T-helper 1 cell treated with Interleukin-12 subunit alpha and Interleukin-12 subunit beta and Interleukin-4 antibody, amounts not matched to agents 30 μg/mL and 1 μg/mL, for 36 hours (primary cell): ENCODE results near the gene LRRC27.

Experiments used
- H3K27ac Mint-ChIP-seq: one replicate; pipeline ENCODE4 v1.8.0; 2021; ENCODE audit warnings: mild to moderate bottlenecking, mixed read lengths
- H3K27me3 Mint-ChIP-seq: one replicate; pipeline ENCODE4 v1.8.0; 2021; ENCODE audit warnings: low read depth, mixed read lengths
- H3K36me3 Mint-ChIP-seq: one replicate; pipeline ENCODE4 v1.8.0; 2021; ENCODE audit warnings: low read depth, mixed read lengths
- H3K4me1 Mint-ChIP-seq: one replicate; pipeline ENCODE4 v1.8.0; 2021; ENCODE audit warnings: low read depth, mixed read lengths
- H3K4me3 Mint-ChIP-seq: one replicate; pipeline ENCODE4 v1.8.0; 2021; ENCODE audit warnings: mild to moderate bottlenecking, moderate library complexity, mixed read lengths
- H3K9me3 Mint-ChIP-seq: one replicate; pipeline ENCODE4 v1.8.0; 2021; ENCODE audit warnings: mixed read lengths

Gene LRRC27

DNA sequence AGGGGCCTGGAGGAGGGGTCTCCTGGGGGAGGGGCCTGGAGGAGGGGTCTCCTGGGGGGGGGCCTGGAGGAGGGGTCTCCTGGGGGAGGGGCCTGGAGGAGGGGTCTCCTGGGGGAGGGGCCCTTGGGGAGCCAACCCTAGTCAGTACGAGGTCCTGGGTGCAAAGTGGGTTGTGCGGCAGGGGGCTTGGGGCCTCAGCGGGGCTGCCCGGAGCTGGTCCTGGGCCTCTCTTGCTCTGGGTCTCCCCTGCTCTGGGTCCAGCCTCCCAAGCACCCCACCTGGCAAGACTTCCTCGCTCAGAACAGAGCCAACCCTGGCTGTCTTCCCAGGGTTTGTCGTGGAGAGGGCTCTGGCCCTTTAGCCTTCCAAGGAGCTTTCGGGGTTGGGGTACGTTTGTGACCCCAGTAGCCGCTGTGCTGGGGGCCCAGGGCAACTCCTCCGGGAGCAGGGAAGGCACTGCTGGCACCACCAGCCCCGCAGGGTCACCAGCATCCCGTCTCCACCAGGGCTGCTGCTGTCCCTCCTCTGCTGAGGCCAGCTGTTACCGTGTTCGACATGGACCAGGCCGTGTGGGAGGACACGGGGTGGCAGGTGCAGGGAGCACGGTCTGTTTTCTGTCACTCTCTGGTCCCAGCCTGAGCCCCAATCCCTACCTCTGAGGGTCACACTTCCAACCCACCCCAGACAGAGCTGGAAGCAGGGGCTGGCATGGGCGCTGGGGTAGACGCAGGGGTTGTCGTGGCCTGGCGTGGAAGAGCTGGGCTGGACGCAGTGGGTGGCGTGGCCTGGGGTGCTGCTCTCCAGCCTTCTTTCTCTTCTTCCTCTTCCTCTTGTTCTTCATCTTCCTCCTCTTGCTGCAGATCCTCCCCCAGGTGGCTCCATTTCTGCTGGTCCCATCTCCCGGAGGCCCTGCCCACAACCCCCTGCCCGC, 87.8 kb downstream of the LRRC27 start:
- Mint-ChIP-seq H3K4me3 (no peak overlapping the region), H3K9me3 (no peaks in the 10 kb centered on the region), H3K27me3 (no peaks in the 10 kb centered on the region), H3K36me3 (peaks cover 7% of the 10 kb centered on the region), H3K27ac (no peak overlapping the region), H3K4me1 (peaks cover 8% of the 10 kb centered on the region)

GRCh38 chr10:132420469-132420980, 88.5 kb downstream of the LRRC27 start:
- H3K36me3 Mint-ChIP-seq: peaks cover under 1% of the 10 kb centered on the region
- no peak overlapping the region for H3K27ac Mint-ChIP-seq
- H3K9me3 Mint-ChIP-seq: no peaks in the 10 kb centered on the region
- peaks cover 6% of the 10 kb centered on the region for H3K4me1 Mint-ChIP-seq
- H3K4me3 Mint-ChIP-seq: no peak overlapping the region
- no peaks in the 10 kb centered on the region for H3K27me3 Mint-ChIP-seq

GRCh38 chr10:132420981-132421846, 89.2 kb downstream of the LRRC27 start:
- peaks cover 6% of the 10 kb centered on the region for H3K4me1 Mint-ChIP-seq
- H3K4me3 Mint-ChIP-seq: no peak overlapping the region

GRCh38 chr10:132421847-132422751, 90.1 kb downstream of the LRRC27 start:
- peak overlapping the region; percentile 56 for H3K27ac Mint-ChIP-seq
- H3K27me3 Mint-ChIP-seq: no peaks in the 10 kb centered on the region
- H3K9me3 Mint-ChIP-seq: no peaks in the 10 kb centered on the region
- H3K4me3 Mint-ChIP-seq: no peak overlapping the region
- H3K36me3 Mint-ChIP-seq: no peaks in the 10 kb centered on the region
- H3K4me1 Mint-ChIP-seq: peaks cover 6% of the 10 kb centered on the region

More at GRCh38 chr10:132420981-132421846, 89.2 kb downstream of the LRRC27 start:
- Mint-ChIP-seq H3K36me3 (no peaks in the 10 kb centered on the region), H3K27ac (no peak overlapping the region), H3K27me3 (no peaks in the 10 kb centered on the region), H3K9me3 (no peaks in the 10 kb centered on the region)

- Mint-ChIP-seq H3K4me3 (no peak overlapping the region), H3K27ac (peak overlapping the region; percentile 56), H3K4me1 (peaks cover 6% of the 10 kb centered on the region), H3K9me3 (no peaks in the 10 kb centered on the region), H3K27me3 (no peaks in the 10 kb centered on the region), H3K36me3 (no peaks in the 10 kb centered on the region)
These were observed 91.2 kb downstream of the LRRC27 start for GRCh38 chr10:132422903-132423825.

DNA sequence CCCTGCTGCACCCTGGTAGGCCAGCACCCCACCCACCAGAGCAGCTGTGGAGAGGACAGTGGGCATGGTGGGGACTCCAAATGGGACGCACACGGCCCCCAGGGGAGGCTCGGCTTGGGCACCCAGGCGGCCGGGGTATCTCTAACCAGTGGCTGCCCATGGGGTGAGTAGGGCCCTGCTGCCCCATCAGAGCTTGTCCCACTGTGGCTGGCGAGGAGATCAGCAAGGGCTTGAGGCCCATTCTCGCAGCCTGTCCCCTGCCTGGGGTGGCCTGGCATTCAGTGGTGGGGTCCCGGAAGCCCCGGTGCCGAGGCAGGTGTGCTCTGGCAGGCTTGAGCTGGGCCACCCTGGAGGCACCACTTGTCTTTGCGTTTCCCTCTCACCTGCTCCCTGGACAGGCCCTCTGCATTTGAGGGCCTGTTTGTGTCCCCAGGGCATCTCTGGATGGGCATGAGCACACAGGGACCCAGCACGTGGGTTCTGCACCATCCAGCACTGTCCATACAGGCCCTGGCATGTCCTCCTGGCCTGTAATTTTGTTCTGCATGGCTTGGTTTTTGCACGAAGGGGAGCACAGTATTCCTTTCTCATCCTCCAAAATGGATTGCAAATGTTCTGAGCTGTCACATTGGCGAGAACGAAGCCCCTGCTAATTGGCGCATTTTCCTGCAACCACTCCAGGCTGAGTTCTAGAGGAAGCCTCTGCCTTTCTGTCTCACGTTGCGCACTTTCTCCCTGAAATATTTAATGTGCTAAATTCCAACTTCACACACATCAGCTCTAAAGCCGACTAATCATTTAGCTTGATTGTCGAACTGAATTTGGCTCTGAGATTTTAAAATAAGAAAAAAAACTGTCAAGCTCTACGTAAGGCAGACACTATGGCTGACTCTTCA, 92.2 kb downstream of the LRRC27 start:
- Mint-ChIP-seq H3K36me3 (no peaks in the 10 kb centered on the region), H3K4me3 (no peak overlapping the region), H3K27me3 (no peaks in the 10 kb centered on the region), H3K4me1 (peaks cover 6% of the 10 kb centered on the region), H3K9me3 (no peaks in the 10 kb centered on the region), H3K27ac (no peak overlapping the region)

- no peak overlapping the region for H3K4me3 Mint-ChIP-seq
- peaks cover 6% of the 10 kb centered on the region for H3K4me1 Mint-ChIP-seq
- H3K9me3 Mint-ChIP-seq: no peaks in the 10 kb centered on the region
- H3K27me3 Mint-ChIP-seq: no peaks in the 10 kb centered on the region
- no peak overlapping the region for H3K27ac Mint-ChIP-seq
- H3K36me3 Mint-ChIP-seq: no peaks in the 10 kb centered on the region
These were observed 93.2 kb downstream of the LRRC27 start for GRCh38 chr10:132425029-132425756.

- no peaks in the 10 kb centered on the region for H3K36me3 Mint-ChIP-seq
- H3K27ac Mint-ChIP-seq: no peak overlapping the region
- H3K4me1 Mint-ChIP-seq: peaks cover 6% of the 10 kb centered on the region
- no peaks in the 10 kb centered on the region for H3K9me3 Mint-ChIP-seq
- H3K4me3 Mint-ChIP-seq: no peak overlapping the region
- H3K27me3 Mint-ChIP-seq: no peaks in the 10 kb centered on the region
These were observed 93.8 kb downstream of the LRRC27 start for GRCh38 chr10:132425757-132426155.

DNA sequence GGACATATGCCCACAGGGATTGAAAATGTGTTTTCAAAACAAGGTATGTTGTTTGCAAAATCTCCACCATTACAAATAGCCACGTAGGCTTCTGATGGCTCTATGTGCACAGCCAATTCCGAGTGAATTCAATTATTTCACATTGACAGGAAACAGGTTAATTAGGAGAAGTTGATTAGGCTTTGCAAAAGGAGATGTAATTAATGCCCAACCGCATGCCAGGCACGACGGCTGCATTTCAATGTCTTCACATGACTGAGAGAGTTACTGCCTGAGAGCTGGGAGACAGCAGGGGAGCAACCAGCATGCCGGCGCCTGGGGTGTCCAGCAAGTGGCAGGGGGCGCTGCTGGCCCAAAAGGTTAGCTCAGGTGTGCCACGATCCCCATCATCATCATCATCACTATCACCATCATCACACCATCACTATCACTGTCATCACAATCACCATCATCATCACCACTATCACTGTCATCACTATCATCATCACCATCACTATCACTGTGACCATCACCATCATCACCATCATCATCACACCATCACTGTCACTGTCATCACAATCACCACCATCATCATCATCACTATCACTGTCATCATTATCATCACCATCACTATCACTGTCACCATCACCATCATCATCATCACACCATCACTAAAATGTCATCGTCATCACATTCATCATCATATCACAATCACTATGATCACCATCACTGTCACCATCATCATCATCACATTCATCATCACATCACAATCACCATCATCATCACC, 95.2 kb downstream of the LRRC27 start:
- no peak overlapping the region for H3K27ac Mint-ChIP-seq
- no peaks in the 10 kb centered on the region for H3K27me3 Mint-ChIP-seq
- H3K4me1 Mint-ChIP-seq: peaks cover 6% of the 10 kb centered on the region
- no peak overlapping the region for H3K4me3 Mint-ChIP-seq
- H3K36me3 Mint-ChIP-seq: no peaks in the 10 kb centered on the region
- H3K9me3 Mint-ChIP-seq: no peaks in the 10 kb centered on the region

GRCh38 chr10:132427939-132428367, 96.0 kb downstream of the LRRC27 start:
- Mint-ChIP-seq H3K36me3 (no peaks in the 10 kb centered on the region), H3K4me1 (peaks cover 1% of the 10 kb centered on the region), H3K9me3 (no peaks in the 10 kb centered on the region), H3K4me3 (no peak overlapping the region), H3K27me3 (no peaks in the 10 kb centered on the region), H3K27ac (no peak overlapping the region)

GRCh38 chr10:132428486-132428995, 96.5 kb downstream of the LRRC27 start:
- Mint-ChIP-seq H3K4me1 (no peaks in the 10 kb centered on the region), H3K4me3 (no peak overlapping the region), H3K36me3 (no peaks in the 10 kb centered on the region)

More at GRCh38 chr10:132428486-132428995, 96.5 kb downstream of the LRRC27 start:
- no peak overlapping the region for H3K27ac Mint-ChIP-seq
- no peaks in the 10 kb centered on the region for H3K27me3 Mint-ChIP-seq
- no peaks in the 10 kb centered on the region for H3K9me3 Mint-ChIP-seq
